IPS-15b (cell line): ENCODE results near the gene SPANXA1.
"Not testable (repeated sequence)": the region's sequence is repeated elsewhere in the genome, so short reads cannot be mapped to it uniquely, and the experiment has no call there.

Experiments used
- H3K27me3 ChIP-seq: one replicate; pipeline ENCODE4 v1.6.1; 2013; ENCODE audit warnings: low read length; ENCODE audit not compliant: control insufficient read depth, insufficient read depth
- H3K36me3 ChIP-seq: one replicate; pipeline ENCODE4 v1.6.1; 2013; ENCODE audit warnings: low read length; ENCODE audit not compliant: control insufficient read depth, insufficient read depth
- H3K4me1 ChIP-seq: one replicate; pipeline ENCODE4 v1.6.1; 2013; ENCODE audit warnings: mild to moderate bottlenecking, low read length; ENCODE audit not compliant: control insufficient read depth, insufficient read depth
- H3K4me3 ChIP-seq: one replicate; pipeline ENCODE4 v1.5.1; 2013; ENCODE audit warnings: low read depth, low read length
- H3K9ac ChIP-seq: one replicate; pipeline ENCODE4 v1.6.1; 2013; ENCODE audit warnings: low read depth, mild to moderate bottlenecking, low read length
- H3K9me3 ChIP-seq: one replicate; pipeline ENCODE4 v1.6.1; 2013; ENCODE audit warnings: mild to moderate bottlenecking, low read length; ENCODE audit not compliant: control insufficient read depth, insufficient read depth

The SPANXA1 gene

GRCh38 chrX:141584638-141585037, at the start of gene SPANXA1:
TSS of gene SPANXA1 (minus strand) at chrX:141584738. CDS start at chrX:141584678, 60 bp downstream.
- not testable (repeated sequence) for H3K4me1 ChIP-seq, H3K9ac ChIP-seq, H3K4me3 ChIP-seq, H3K27me3 ChIP-seq, H3K9me3 ChIP-seq, H3K36me3 ChIP-seq

- Histone ChIP-seq H3K9ac (no peak overlapping the region), H3K27me3 (no peaks in the 10 kb centered on the region), H3K9me3 (peaks cover 7% of the 10 kb centered on the region), H3K36me3 (no peaks in the 10 kb centered on the region), H3K4me1 (no peaks in the 10 kb centered on the region), H3K4me3 (no peak overlapping the region)
These were observed 47.6 kb upstream of the SPANXA1 start for GRCh38 chrX:141632124-141632523.

GRCh38 chrX:141619336-141619735, 34.8 kb upstream of the SPANXA1 start:
- no peak overlapping the region for H3K4me3 ChIP-seq
- H3K9ac ChIP-seq: no peak overlapping the region
- H3K27me3 ChIP-seq: no peaks in the 10 kb centered on the region
- H3K36me3 ChIP-seq: no peaks in the 10 kb centered on the region
- H3K9me3 ChIP-seq: no peaks in the 10 kb centered on the region
- H3K4me1 ChIP-seq: no peaks in the 10 kb centered on the region

GRCh38 chrX:141609111-141609510, 24.6 kb upstream of the SPANXA1 start:
- peaks cover 2% of the 10 kb centered on the region for H3K9me3 ChIP-seq
- H3K4me3 ChIP-seq: no peak overlapping the region
- no peaks in the 10 kb centered on the region for H3K27me3 ChIP-seq
- H3K36me3 ChIP-seq: no peaks in the 10 kb centered on the region
- H3K9ac ChIP-seq: no peak overlapping the region
- no peaks in the 10 kb centered on the region for H3K4me1 ChIP-seq

GRCh38 chrX:141589408-141589807, 4.9 kb upstream of the SPANXA1 start, which contains the start of gene SPANXA2:
TSS of gene SPANXA2 (plus strand) at chrX:141589708. CDS start at chrX:141589768, 60 bp downstream.
- not testable (repeated sequence) for H3K4me1 ChIP-seq, H3K4me3 ChIP-seq, H3K9ac ChIP-seq

GRCh38 chrX:141542551-141542950, 42.0 kb downstream of the SPANXA1 start:
- H3K9me3 ChIP-seq, H3K27me3 ChIP-seq, H3K9ac ChIP-seq, H3K4me1 ChIP-seq, H3K4me3 ChIP-seq, H3K36me3 ChIP-seq: not testable (repeated sequence)

More at GRCh38 chrX:141589408-141589807, 4.9 kb upstream of the SPANXA1 start, which contains the start of gene SPANXA2:
- H3K36me3 ChIP-seq, H3K27me3 ChIP-seq, H3K9me3 ChIP-seq: not testable (repeated sequence)
